NCI-H748 (cell line): ENCODE results near the gene DENND6B.
"Not testable (repeated sequence)": the region's sequence is repeated elsewhere in the genome, so short reads cannot be mapped to it uniquely, and the experiment has no call there.

Source experiments
- DNase-seq: peaks from one replicate; lab custom pipeline; 2025; ENCODE audit not compliant: unreplicated experiment; lab: John Stamatoyannopoulos, UW

DENND6B gene

DNA sequence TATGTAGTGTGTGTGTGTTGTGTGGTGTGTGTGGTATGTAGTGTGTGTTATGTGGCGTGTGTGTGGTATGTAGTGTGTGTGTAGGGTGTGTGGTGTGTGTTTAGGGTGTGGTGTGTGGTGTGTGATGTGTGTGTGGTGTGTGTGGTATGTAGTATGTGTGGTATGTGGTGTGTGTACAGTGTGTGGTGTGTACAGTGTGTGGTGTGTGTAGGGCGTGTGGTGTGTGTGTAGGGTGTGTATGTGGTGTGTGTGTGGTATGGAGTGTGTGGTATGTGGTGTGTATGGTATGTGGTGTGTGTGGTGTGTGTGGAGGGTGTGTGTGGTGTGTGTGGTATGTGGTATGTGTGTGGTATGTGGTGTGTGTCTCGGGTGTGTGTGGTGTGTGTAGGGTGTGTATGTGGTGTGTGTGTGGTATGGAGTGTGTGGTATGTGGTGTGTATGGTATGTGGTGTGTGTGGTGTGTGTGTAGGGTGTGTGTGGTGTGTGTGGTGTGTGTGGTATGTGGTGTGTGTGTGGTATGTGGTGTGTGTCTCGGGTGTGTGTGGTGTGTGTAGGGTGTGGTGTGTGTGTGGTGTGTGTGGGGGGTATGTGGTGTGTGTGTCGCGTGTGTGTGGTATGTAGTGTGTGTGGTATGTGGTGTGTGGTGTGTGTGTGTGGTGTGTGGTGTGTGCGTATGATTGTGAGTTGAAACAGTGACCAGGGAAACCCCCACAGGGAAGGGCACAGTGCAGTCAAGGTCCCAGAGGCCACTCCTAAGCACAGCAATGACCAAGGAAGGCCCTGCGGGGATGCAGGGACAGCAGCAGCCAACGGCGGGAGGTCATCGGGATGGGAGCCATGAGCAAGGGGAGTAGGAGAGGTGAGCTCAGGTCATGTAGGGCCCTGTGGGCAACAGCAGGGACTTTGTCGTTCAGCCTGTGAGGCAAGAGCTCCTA lies 13.4 kb upstream of the DENND6B start:
- DNase-seq: no peak

DNA sequence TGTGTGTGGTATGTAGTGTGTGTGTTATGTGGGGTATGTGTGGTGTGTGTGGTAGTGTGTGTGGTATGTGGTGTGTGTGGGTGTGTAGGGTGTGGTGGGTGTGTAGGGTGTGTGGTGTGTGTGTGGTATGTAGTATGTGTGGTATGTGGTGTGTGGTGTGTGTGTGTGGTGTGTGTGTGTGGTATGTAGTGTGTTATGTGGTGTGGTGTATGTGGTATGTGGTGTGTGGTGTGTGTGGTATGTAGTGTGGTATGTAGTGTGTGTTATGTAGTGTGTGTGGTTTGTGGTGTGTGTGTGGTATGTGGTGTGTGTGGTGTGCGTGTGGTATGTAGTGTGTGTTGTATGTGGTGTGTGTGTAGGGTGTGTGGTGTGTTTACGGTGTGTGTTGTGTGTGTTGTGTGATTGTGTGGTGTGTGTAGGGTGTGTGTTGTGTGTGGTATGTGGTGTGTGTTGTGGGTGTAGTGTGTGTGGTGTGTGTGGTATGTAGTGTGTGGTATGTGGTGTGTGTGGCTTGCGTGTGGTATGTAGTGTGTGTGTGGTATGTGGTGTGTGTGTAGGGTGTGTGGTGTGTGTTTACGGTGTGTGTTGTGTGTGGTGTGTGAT lies 12.1 kb upstream of the DENND6B start:
- no peak for DNase-seq

DNA sequence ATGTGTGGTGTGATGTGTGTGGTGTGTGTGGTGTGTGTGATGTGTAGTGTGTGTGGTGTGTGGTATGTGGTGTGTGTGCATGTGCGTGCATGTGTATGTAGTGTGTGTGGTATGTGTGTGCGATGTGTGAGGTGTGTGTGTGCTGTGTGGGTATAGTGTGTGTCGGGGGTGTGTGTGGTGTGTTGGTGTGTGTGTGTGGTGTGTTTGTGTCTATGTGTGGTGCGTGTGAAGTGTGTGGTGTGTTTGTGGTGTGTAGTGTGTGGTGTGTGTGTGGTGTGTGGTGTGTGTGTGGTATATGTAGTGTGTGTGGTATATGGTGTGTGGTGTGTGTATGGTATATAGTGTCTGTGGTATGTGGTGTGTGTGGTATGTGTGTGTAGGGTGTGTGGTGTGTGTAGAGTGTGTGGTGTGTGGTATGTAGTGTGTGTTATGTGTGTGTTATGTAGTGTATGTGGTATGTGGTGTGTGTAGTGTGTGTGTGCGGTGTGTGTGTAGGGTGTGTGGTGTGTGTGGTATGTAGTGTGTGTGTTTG lies 11.3 kb upstream of the DENND6B start:
- DNase-seq: no peak

DNA sequence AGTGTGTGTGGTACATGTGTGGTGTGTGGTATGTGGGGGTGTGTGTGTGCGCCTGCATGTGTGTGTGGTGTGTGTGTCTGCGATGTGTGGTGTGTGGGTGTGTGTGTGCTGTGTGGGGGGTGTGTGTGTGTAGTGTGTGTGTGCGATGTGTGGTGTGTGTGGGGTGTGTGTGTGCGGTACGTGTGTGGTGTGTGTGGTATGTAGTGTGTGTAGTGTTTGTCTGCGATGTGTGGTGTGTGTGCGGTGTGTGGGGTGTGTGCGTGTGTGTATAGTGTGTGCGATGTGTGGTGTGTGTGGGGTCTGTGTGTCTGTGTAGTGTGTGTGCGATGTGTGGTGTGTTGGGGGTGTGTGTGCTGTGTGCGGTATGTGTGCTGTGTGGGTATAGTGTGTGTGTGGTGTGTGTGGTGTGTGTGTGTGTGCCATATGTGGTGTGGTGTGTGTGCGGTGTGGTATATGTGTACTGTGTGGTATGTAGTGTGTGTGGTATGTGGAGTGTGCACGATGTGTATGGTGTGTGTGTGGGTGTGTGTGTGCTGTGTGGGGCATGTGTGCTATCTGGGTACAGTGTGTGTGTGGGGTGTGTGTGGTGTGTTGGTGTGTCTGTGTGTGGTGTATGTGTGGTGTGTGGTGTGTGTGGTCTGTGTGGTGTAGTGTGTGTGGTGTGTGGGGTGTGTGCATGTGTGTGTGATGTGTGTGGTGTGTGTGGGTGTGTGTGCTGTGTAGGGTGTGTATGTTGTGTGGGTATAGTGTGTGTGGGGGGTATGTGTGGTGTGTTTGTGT lies 10.6 kb upstream of the DENND6B start:
- no peak for DNase-seq

DNA sequence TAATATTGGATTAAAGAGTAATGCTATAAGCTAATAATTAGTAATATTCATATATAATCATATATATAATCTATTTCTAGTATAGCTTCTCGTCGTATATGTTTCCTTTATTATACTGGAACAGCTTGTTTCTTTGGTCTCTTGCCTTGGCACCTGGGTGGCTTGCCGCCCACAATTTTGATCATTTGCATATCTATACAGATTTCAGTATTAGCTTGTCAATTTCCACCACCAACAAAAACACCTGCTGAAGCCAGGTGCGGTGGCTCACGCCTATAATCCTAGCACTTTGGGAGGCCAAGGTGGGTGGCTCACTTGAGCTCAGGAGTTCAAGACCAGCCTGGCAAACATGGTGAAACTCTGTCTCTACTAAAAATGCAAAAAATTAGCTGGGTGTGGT lies 7.6 kb upstream of the DENND6B start:
- not testable (repeated sequence) for DNase-seq

DNA sequence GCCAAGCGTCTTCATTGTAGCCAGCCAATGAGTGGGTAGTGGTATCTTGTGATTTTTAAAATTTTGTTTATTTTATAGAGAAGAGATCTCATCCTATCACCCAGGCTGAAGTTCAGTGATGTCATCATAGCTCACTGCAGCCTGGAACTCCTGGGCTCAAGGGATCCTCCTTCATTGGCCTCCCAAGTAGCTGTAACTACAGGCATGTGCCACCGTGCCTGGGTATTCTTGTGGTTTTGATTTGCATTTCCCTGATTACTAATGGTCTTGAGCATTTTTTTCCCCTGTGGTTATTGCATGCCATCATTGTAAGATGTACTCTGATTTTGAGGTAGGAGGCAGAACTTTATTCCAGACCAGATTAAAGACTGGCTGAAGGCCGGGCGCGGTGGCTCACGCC lies 2.4 kb upstream of the DENND6B start:
- DNase-seq: no peak

DNA sequence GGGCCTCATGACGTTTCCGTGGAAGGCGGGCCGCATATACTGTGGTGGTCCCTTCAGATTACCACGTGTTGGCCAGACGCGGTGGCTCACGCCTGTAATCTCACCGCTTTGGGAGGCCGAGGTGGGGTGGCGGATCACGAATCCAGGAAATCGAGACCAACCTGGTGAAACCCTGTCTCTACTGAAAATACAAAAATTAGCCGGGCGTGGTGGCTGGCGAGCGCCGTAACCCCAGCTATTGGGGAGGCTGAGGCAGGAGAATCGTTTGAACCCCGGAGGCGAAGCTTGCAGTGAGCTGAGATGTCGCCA lies 853 bp upstream of the DENND6B start:
- DNase-seq: no peak

DNA sequence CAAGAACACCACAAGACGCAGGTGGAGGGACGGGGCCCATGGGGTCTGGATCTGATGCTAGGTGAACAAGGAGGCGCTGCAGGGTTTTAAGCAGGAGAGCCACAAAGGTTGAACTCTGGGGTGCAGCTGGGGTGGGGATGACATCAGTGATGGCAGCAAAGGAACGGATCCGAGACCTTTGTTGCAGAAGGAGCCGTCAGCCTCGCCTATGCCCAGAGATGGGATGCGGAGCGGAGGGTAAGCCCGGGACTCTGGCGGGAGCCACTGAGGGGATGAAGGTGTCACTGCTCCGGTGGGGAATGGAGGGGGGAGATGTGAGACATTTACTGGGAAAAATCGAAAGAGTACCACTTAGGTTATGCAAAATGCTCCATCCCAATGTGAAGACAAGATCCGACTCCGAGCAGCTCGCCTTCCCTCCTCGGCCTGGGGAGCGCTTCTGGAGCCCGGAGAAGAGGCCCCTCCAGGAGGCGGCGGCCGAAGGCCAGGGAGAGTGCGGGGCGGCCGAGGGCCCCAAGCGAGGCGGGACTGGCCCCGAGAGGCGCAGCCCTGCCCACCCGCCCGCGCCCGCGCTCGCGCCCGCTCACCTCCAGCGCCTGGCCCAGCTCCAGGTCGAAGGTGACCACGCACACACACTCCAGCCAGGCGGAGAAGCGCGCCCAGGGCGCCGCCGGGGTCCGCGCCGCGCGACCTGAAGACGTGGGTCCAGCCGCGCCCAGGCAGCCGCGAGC lies 422 bp downstream of the DENND6B start:
- no peak for DNase-seq

DNA sequence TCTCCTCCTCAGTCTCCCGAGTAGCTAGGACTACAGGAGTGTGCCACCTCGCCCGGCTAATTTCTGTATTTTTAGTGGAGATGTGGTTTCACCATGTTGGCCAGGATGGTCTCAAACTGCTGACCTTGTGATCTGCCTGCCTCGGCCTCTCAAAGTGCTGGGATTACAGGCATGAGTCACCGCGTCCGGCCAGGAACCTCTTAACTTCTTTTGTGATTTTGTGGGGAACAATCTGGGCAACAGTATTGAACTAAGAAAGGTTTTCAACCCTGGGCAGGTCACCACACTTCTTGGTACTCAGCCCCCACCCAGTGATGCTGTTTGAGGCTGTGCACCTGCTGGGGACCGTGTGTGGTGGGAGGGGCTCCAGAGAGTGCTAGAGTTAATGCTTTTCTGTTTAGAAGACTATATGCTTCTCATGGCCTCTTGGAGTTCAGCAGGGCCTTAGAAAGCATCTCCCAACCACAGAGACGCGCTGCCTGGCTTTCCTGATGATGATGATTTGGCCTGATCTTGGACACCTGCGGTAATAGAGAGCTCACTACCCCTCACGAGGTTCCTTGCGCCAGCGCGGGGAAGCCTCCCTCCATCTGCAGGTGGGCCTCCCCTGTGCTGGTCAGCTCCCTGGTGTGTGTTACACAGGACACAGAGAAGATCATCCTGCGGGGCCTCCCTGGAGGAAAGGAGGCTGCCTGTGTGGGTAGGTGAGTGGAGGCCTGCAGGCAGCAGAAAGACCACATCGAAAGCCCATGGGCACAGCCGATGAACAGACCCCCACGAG lies 1.2 kb downstream of the DENND6B start:
- no peak for DNase-seq

DNA sequence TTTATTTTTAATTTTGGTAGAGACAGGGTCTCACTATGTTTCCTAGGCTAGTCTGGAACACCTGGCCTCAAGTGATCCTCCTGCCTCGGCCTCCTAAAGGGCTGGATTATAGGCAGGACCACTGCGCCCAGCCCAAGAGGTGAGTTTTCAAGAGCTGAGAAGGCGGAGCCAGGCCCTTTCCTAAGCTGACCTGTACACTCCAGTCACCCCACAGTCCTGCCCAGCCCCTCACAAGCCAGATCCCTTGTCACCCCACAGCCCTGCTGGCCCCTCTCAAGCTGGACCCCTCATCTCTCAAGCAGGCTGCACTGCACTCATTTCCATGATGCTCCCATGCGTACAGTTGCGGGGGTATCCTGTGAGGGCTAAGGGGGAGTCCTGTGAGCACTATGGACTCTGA lies 2.9 kb downstream of the DENND6B start:
- DNase-seq: no peak

DNA sequence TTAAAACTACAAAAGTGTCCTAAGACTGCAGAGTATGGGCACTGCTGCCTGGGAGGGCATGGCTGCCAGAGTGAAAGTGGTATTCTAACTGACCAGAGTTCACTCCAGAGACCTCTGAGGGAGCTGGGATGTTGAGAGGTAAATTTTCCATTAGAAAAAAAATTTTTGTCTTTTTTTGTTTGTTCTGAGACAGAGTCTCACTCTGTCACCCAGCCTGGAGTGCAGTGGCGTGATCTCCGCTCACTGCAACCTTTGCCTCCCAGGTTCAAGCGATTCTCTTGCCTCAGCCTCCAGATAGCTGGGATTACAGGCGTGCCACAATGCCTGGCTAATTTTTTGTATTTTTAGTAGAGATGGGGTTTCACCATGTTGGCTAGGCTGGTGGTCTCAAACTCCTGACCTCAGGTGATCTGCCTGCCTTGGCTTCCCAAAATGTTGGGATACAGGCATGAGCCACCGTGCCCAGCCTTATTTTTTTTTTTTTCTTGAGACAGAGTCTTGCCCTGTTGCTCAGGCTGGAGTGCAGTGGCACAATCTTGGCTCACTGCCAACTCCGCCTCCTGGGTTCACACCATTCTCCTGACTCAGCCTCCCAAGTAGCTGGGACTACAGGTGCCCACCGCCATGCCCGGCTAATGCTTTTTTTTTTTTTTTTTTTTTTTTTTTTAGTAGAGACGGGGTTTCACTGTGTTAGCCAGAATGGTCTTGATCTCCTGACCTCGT lies 4.3 kb downstream of the DENND6B start:
- DNase-seq: not testable (repeated sequence)

DNA sequence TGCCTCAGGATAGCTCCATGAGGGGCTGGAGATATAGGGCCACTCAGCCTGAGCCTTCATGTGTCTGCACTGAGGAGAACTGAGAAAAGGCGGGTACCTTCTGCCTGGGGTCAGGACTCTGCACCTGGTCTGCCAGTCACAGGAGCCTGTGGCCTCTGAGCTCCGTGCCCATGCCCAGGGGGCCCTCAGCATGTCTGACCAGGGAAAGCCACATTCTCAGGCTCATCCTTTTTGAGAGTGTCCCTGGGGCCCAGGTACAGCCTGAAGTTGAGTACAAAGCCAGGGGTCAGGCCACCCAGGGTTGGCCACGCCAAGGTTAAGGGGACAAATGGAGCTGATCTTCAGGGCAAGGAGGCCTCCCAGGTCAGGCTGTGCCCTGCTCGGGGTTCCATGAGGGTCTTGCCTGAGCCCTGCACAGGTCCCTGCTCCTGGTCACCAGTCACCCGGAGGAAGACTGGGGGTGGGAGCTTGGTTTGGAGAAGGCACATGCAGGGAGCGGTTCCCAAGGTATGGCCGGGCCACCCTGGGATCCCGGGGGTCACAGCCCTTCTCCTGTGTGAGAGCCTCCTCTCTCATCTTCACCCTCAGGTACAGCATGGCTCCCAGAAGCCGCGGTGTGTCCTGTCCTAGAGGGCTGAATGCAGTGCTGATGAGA lies 6.0 kb downstream of the DENND6B start:
- DNase-seq: no peak

DNA sequence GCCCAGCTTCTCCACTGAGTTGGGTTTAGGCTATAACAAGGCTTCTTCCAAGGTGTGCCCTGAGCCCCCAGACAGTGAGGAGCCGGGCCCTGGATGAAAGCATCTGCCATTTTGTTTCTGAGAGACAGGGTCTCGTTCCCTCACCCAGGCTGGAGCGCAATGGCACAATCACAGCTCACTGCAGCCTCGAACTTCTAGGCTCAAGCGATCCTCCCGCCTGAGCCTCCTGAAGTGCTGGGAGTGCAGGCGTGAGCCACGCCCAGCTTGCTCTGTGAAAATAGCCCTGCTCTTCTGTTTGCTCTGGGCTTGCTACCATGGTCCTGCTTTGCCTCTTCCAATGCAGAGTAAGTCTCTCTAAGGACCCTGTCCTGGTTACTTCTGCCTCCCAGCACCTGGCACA lies 6.7 kb downstream of the DENND6B start:
- DNase-seq: peak; percentile 29

DNA sequence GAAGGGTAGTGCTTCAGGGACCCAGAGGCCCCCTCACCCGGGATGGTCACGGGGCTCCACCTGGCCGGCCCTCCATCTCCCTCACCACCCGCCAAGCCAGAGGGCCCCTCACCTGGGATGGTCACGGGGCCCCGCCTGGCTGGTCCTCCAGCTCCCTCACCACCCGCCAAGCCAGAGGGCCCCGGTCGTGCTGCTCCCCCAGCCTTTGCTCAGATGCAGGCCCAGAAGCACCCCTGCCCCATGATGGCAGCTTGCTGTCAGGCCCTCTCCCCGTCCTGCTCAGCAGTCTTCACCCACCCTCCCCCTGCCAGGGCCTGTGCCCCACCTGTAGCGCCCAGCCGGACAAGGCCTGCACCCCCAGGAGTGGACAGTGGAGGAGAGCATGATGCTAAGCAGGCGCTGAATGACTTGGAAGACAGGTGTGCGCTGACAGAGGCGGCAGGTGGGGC lies 7.3 kb downstream of the DENND6B start:
- DNase-seq: no peak

DNA sequence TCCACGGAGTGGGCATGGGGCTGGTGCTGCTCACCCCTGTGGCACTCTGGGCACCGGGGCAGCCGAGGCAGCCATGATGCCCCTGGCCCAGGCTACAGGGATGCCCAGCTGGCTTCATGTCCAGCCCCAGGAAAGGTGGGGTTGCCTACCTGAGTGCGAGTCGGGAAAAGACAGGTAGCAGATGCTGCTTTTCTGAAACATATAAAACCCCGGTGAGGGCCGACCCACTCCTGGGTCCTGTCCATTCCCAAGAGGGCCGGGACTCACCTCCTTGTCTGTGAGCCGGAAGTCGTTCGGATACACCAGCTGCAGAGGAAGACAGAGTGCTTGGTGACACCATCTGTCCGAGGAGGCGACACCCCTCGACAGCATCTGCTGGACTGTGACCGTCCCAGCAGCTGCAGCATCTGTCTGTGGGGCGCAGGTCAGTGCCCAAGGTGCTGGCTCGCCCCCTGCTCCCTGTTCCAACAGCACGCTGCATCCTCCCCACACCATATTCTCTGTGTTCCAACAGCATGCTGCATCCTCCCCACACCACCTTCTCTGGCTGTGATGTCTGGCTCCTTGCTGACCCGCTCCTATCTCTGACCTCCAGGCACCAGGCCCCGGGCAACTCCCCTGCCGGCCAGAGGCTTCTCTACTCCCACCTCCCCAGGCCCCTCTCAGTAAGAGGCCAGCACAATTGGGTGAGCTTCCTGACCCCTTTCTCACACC lies 8.0 kb downstream of the DENND6B start:
- no peak for DNase-seq

DNA sequence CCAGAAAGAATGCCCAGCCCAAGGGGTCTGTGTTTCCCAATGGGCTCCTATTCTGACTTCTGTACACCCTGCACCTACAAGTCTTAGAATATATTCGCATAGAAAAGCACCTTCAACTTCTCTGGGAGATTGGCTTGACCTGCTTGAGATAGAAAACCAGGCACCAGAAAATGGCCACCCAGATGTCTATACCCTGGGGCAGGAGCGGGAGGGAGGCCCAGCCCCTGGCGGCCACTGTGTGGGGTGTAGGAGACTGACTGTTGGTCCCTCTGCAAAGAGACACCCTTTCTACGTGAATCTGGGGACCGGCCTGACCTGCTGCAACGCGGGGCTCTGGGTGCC lies 8.5 kb downstream of the DENND6B start:
- DNase-seq: no peak

DNA sequence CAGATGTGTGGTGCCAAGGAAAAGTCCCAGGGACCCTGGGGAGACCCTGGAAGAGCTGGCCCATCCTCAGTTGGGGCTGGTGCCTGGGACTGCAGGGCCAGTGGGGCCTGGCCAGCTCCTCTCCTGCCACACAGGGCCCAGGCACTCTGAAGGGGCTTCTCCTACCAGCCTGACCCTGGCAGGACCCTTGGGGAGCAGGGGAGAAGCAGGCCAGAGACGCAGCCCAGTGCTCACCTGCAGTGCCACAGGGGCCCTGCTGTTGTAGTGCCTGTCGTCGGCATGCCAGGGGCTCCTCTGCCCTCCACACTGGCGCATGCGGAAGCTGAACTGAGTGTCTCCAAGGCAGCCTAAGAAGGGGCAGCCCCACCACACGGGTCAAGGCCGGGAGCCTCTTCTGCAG lies 9.1 kb downstream of the DENND6B start:
- no peak for DNase-seq

DNA sequence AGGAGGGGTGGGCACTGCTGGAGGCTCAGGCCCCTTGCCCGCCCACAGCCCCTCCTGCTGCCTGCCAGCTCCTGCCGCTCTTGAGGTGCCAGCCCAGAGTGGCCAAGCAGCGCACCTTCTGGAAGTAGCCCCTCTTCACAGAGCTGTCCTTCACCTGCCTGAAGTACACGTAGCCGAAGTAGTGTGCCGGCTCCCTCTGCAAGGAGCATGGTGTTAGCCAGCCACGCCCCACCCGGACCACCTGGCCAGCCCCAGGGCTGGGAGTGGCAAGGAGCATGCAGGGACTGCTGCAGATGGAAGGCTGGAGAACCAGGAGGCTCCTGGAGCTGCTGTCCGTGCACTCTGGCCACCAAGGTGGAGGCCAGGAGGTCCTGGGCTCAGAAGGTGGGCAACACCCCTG lies 9.6 kb downstream of the DENND6B start:
- peak; percentile 46 for DNase-seq
